ENCODE results near the gene AOAH.

The AOAH gene

GRCh38 chr7:36735172-36735571 is 10.9 kb upstream of the AOAH start:
- TF ChIP-seq PPARA (CRISPR knock-in tag; IDR thresholded peaks at IDR 0.05; ENCODE audit: borderline replicate concordance) = no peak
- TF ChIP-seq ESRRG (CRISPR knock-in tag; IDR thresholded peaks at IDR 0.05) = no peak
- TF ChIP-seq ZNF8 (CRISPR knock-in tag; IDR thresholded peaks at IDR 0.05) = no peak
- no peak for TF ChIP-seq CREB5 (CRISPR knock-in tag; IDR thresholded peaks at IDR 0.05; ENCODE audit: low read depth)
- no peak for TF ChIP-seq SNAI2 (CRISPR knock-in tag; IDR thresholded peaks at IDR 0.05)
- TF ChIP-seq ZC3H10 (CRISPR knock-in tag; IDR thresholded peaks at IDR 0.05) = no peak
- no peak for TF ChIP-seq ARNTL (CRISPR knock-in tag; IDR thresholded peaks at IDR 0.05; ENCODE audit: borderline replicate concordance, low read depth)
- no peak for TF ChIP-seq POU6F1 (CRISPR knock-in tag; IDR thresholded peaks at IDR 0.05; ENCODE audit: borderline replicate concordance, low read depth)
- TF ChIP-seq OSR1 (CRISPR knock-in tag; IDR thresholded peaks at IDR 0.05) = no peak
- TF ChIP-seq TOX (CRISPR knock-in tag; IDR thresholded peaks at IDR 0.05; ENCODE audit: borderline replicate concordance) = no peak
- no peak for TF ChIP-seq ZFP30 (CRISPR knock-in tag; IDR thresholded peaks at IDR 0.05)
- no peak for TF ChIP-seq TCF4 (CRISPR knock-in tag; IDR thresholded peaks at IDR 0.05; ENCODE audit: borderline replicate concordance)

GRCh38 chr7:36734731-36735130 is 10.4 kb upstream of the AOAH start:
- no peak for ATAC-seq
- TF ChIP-seq ISL1 (CRISPR knock-in tag; IDR thresholded peaks at IDR 0.05) (no peak), ZFP3 (CRISPR knock-in tag; IDR thresholded peaks at IDR 0.05) (no peak), SNAI2 (CRISPR knock-in tag; IDR thresholded peaks at IDR 0.05) (no peak), ZNF70 (CRISPR knock-in tag; IDR thresholded peaks at IDR 0.05) (no peak), GLIS3 (CRISPR knock-in tag; IDR thresholded peaks at IDR 0.05) (no peak), ZNF8 (CRISPR knock-in tag; IDR thresholded peaks at IDR 0.05) (no peak), PATZ1 (CRISPR knock-in tag; IDR thresholded peaks at IDR 0.05; ENCODE audit: borderline replicate concordance) (no peak), ZFP30 (CRISPR knock-in tag; IDR thresholded peaks at IDR 0.05) (no peak), POU6F1 (CRISPR knock-in tag; IDR thresholded peaks at IDR 0.05; ENCODE audit: borderline replicate concordance, low read depth) (no peak), TSHZ2 (CRISPR knock-in tag; IDR thresholded peaks at IDR 0.05) (no peak), BACH2 (CRISPR knock-in tag; IDR thresholded peaks at IDR 0.05; ENCODE audit: borderline replicate concordance) (no peak), ZNF565 (CRISPR knock-in tag; conservative IDR thresholded peaks at IDR 0.05; ENCODE audit: low read depth) (no peak), CSRNP3 (CRISPR knock-in tag; IDR thresholded peaks at IDR 0.05) (no peak), OSR1 (CRISPR knock-in tag; IDR thresholded peaks at IDR 0.05) (no peak), RARB (CRISPR knock-in tag; IDR thresholded peaks at IDR 0.05) (no peak), ESRRG (CRISPR knock-in tag; IDR thresholded peaks at IDR 0.05) (no peak), ZC3H10 (CRISPR knock-in tag; IDR thresholded peaks at IDR 0.05) (no peak)

More at GRCh38 chr7:36735172-36735571, 10.9 kb upstream of the AOAH start:
- ATAC-seq = no peak

Data from SK-N-SH treated with all-trans-retinoic acid at 6 μM for 48 hours (cell line).